Fibroblast of lung (primary cell): ENCODE results near the gene PRR13.

Experiments used
- EZH2 ChIP-seq: IDR thresholded peaks from 2 replicates; pipeline ENCODE4 v1.5.1; 2012; ENCODE audit warnings: low read length, control low read depth, mild to moderate bottlenecking; ENCODE audit errors: missing control alignments
- TF ChIP-seq, protein P1 (sequence below), 2 donors: IDR thresholded peaks in 1 of 2; conservative IDR thresholded peaks in 1 of 2; 1 replicate in 1 of 2; 2 replicates in 1 of 2; pipeline ENCODE4 v1.5.1; 2011 to 2012; ENCODE audit warnings: low read length in 2 of 2, control low read depth in 1 of 2, inconsistent platforms in 1 of 2, low read depth in 1 of 2, mild to moderate bottlenecking in 1 of 2

DNA sequence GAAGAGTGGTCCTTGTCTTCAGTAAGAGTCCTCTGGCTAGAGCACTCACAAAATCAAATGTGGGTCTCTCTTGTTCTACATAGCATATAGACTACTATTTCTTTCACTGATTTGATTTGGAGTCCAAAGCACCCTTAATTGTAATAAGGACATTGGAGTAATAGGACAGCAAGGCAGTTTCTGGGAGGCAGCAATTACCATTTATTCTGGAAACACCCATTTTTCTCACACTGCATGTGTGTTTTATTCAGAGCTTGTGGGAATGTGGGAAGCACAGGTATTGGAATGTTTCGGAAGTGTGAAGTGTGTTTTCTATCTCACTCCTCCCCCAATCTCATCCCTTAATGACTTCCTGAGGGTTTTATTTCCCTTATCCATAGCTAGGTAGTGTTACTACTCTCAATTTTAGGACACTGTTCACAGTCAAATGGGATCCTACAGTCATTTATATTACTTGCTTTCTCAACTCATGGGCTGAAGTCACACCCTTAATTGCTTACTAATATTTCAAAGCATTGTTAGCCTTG is 30.6 kb downstream of the PRR13 start:
- TF ChIP-seq EZH2, result no peak
- TF ChIP-seq, protein P1, sequence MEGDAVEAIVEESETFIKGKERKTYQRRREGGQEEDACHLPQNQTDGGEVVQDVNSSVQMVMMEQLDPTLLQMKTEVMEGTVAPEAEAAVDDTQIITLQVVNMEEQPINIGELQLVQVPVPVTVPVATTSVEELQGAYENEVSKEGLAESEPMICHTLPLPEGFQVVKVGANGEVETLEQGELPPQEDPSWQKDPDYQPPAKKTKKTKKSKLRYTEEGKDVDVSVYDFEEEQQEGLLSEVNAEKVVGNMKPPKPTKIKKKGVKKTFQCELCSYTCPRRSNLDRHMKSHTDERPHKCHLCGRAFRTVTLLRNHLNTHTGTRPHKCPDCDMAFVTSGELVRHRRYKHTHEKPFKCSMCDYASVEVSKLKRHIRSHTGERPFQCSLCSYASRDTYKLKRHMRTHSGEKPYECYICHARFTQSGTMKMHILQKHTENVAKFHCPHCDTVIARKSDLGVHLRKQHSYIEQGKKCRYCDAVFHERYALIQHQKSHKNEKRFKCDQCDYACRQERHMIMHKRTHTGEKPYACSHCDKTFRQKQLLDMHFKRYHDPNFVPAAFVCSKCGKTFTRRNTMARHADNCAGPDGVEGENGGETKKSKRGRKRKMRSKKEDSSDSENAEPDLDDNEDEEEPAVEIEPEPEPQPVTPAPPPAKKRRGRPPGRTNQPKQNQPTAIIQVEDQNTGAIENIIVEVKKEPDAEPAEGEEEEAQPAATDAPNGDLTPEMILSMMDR (conservative IDR thresholded peaks at IDR 0.05 in 1 of 2, IDR thresholded peaks at IDR 0.05 in 1 of 2; ENCODE audit: low read depth in 1 of 2, low read length in 2 of 2), result no peak
